Muscle of back (tissue), 11 donors: ENCODE measurements around the gene SUGP1. TPM values are rescaled to one million over a fixed set of nuclear protein-coding genes. Genes with fewer than 3 reads are reported as not detected.

Experiments
- DNase-seq, 3 donors: peaks; one replicate each; pipeline versions ENCODE4 v3.0.0 to v3.0.0-alpha.2; 2013
- polyA plus RNA-seq, 10 donors: library from polyadenylated mRNA; unstranded; fragments of 120-200 nt; gene quantifications; one replicate each; pipeline ENCODE4 v1.2.1, GENCODE V29; 2013; ENCODE audit not compliant: insufficient read length in 10 of 10

Gene SUGP1
- polyA plus RNA-seq, 10 donors, result 29.4 to 39.8 (median 33.2) TPM

- no peak for DNase-seq
Observed at GRCh38 chr19:19304186-19304965, 15.9 kb downstream of the SUGP1 start.

DNA sequence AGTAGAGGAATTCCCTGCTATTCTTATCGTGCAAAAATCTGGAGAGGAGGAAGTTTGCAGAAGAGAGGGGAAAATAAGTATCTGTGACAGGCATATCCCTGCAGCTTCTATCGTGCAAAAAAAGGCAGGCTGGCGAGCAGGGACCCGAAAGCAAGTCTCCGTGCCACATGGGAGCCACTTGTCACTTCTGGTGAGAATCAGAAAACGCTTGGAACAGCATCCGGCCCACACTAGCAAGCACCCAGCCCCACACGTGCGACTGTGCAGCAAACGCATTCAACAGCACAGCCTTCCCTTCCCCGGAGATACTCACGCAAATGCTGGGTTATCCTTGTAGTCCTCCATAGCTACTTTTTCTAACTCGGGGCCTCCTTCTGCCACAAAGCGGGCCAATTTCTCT, 16.9 kb downstream of the SUGP1 start:
- no peak for DNase-seq

- DNase-seq, result no peak
Observed at GRCh38 chr19:19300613-19301012, 19.7 kb downstream of the SUGP1 start.

- DNase-seq, result no peak
Observed at GRCh38 chr19:19297759-19298158, 22.6 kb downstream of the SUGP1 start.

GRCh38 chr19:19296953-19297689, 23.2 kb downstream of the SUGP1 start:
- no peak for DNase-seq

- no peak for DNase-seq
Observed at GRCh38 chr19:19294914-19295313, 25.4 kb downstream of the SUGP1 start.

DNA sequence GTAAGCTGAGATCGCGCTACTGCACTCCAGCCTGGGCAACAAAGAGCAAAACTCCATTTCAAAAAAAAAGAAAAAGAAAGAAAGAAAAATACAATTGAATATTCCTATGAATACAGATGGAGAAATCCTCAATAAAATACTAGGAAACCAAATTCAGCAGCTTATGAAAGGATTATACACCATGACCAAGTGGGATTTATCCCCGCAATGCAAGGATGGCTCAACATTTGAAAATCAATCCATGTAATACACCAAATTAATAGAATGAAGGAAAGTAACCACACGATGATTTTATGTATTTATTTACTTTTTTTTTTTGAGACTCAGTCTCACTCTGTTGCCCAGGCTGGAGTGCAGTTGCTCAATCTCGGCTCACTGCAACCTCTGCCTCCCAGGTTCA, 27.7 kb downstream of the SUGP1 start:
- DNase-seq, result no peak

DNA sequence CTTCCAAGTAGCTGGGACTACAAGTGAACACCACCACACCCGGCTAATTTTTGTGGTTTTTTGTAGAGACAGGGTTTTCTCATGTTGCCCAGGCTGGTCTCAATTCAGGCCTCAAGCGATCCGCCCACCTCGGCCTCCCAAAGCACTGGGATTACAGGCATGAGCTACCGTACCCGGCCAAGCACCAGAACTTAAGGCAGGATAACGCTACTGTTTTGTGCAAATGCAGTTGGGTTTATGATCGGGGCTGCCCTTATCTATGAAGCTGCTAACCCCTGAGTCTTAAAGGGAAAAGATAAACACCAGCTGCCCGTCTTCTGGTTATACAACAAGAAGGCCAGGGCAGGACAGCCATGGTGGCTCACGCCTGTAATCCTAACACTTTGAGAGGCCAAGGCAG, 34.6 kb downstream of the SUGP1 start:
- DNase-seq, result no peak

DNA sequence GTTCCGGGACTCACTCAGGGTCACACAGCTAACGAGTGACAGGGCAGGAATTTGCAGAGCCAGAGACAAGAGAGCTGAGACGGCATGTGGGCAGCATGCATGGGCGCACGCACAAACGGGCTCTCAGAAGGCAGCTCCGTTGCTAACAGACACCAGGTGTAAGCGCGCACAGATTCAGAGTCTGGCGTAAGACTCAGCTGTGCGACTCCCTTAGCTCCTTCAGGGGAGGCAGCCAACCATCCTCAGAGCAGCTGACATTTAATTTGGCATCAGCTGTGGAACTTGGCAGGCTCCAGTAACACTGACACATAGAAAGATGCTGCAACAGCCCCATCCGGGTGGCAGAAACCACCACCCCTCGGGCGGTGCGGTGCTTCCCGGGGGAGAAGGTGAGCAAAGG, 39.7 kb downstream of the SUGP1 start:
- DNase-seq, result peak; percentile 39 to 45 (median 39)

DNA sequence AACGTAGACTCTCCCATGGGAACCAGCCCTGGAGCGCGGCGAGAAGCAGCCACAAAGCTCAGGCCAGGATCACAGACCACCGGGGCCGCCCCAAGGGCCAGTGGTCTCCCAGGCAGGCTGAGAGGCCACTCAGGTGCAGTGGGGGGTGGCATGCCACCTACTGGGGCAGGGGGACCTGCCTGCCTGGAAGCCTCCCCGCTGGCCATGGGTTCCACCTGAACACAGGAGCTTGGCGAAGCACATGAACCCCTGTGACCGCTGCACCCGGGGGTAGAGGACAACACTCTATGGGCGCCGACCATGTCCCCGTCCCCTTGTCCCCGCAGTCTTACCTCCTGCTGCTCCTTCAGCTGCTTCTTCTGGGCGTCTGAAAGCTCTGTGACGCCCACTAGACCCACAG, 40.5 kb downstream of the SUGP1 start:
- no peak for DNase-seq

GRCh38 chr19:19279062-19279612, 41.2 kb downstream of the SUGP1 start:
- no peak for DNase-seq

DNA sequence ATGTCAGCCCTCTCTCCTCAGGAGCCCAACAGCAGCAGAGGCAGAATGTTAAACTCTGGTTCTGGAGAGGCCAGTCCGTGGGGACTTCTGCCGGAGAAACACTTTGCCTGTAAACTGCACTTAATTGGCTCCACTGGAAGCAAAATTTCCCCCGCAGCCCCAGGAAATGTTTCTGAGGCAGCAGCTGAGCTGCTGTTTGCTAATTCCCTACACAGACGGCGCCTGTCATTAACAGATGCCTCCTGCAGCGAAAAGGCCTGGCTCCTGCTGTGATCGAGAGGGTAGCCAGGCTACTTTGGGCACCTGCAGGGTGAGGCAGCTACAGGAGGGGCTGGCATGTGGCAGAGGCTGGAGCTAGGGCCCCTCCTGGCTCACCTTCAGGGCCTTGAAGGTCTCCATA, 42.0 kb downstream of the SUGP1 start:
- DNase-seq, result no peak

- no peak for DNase-seq
Observed at GRCh38 chr19:19276851-19277250, 43.5 kb downstream of the SUGP1 start.

GRCh38 chr19:19276386-19276785, 43.9 kb downstream of the SUGP1 start:
- DNase-seq, result no peak

- DNase-seq, result no peak
Observed at GRCh38 chr19:19274716-19275565, 45.4 kb downstream of the SUGP1 start.

DNA sequence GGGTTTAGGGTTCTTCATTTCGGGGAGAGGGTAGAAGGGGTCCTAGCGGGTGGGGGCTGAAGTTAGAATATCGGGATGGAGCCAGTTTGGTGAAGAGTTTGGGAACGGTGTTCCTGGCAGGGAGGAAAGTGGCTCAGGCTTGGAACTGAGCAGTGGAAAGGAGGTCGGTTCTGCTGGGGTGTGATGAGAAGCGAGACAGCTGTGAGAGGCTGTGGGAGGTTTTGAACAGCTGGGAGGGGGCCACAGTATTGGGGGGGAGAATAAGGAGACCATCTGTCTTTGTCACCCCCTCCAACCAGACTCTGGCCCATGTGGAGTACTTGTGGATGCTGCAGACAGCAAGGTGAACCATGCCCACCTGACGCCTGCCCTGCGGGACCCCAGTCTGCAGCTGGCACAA, 46.2 kb downstream of the SUGP1 start:
- DNase-seq, result peak in 1 of 3 donors; percentile 48

- DNase-seq, result no peak
Observed at GRCh38 chr19:19271828-19272599, 48.3 kb downstream of the SUGP1 start.

- DNase-seq, result no peak
Observed at GRCh38 chr19:19270749-19271571, 49.3 kb downstream of the SUGP1 start.

DNA sequence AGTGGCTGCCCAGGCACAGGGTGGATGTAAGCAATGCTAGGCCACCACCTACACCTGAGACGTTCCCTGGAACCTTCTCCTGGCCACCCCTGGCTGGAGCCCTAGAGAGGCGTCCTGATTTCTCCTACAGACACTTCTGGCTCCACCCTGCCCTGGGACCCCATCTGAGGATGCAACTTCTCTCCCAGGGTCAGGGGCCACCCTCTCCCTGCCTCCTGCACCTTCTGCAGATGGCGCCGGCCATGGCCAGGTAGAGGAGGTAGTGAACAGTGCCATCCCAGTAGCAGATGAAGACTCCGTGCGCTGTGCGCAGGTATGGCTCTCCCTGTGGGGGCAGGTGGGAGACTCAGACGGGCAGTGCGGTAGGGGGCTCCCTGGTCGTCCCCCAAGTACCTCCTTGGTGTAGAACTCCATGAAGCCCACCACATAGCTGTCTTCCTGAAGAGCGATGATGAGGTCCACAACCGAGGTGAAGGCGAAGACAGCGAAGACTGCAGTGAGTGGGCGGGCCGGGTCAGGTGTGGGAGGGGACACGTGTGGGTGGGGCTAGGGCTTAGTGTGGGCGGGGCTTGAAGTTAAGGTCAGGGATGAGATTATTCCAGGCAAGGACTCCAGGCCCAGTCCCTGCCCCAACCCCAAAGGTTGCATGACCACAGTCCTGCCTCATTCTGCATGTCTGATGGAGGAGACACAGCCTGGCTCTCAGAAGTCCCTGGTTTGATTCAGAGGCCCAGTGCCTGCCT, 50.2 kb downstream of the SUGP1 start:
- no peak for DNase-seq
